Fibroblast of pulmonary artery (primary cell): ENCODE results near the gene STX1B.

Experiments used
- DNase-seq: peaks from one replicate; pipeline ENCODE4 v3.0.0-alpha.2; 2010; ENCODE audit warnings: low read depth
- H3K4me3 ChIP-seq: replicated peaks from 2 replicates; pipeline ENCODE4 v1.5.1; 2011; ENCODE audit warnings: low read depth, mild to moderate bottlenecking, control low read depth, low read length, moderate library complexity
- TF ChIP-seq, protein P1 (sequence below): IDR thresholded peaks from 2 replicates; pipeline ENCODE4 v1.5.1; 2011; ENCODE audit warnings: mild to moderate bottlenecking, control low read depth, low read length, inconsistent platforms; ENCODE audit errors: missing control alignments

The STX1B gene

DNA sequence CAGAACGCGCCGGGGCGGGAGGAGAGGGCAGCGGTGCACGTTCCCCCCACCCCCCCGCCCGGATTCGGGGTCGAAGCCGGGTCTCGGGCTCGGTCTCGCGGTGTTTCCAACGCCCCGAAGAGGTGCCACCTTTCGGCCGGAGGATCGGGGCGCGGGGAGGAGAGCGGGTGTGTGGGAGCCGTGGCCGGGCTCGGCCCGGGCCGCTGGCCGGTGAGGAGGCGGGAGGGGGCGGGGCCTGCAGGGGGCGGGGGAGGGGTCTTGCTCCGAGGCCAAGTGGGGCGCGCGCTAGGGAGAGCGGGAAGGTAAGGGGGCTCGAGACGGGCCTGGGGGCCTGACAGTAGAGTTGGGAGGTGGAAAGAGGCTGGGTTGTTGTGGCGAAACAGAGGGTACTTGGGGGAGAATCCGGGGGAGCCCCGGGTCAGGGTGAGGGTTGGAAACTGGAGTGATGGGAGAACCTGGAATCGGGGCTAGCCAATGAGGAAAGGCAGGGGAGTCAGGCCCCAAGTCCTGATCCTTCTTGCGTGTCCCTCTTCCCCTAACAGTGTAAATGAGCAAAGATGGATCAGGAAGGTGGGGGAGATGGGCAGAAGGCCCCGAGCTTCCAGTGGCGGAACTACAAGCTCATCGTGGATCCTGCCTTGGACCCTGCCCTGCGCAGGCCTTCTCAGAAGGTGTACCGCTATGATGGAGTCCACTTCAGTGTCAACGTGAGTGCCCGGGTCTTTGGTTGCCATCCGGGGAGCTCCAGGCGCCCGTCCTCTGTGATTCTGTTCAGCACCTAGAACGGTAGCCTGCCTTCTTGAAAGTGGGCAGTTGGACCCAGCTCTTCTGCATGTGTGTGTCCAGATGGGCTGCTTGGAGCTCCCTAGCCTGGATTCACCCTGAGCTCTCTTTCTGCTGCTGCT is 52.0 kb downstream of the STX1B start:
- DNase-seq: peak; percentile 51
- peak overlapping the region; percentile 87 for H3K4me3 ChIP-seq

DNA sequence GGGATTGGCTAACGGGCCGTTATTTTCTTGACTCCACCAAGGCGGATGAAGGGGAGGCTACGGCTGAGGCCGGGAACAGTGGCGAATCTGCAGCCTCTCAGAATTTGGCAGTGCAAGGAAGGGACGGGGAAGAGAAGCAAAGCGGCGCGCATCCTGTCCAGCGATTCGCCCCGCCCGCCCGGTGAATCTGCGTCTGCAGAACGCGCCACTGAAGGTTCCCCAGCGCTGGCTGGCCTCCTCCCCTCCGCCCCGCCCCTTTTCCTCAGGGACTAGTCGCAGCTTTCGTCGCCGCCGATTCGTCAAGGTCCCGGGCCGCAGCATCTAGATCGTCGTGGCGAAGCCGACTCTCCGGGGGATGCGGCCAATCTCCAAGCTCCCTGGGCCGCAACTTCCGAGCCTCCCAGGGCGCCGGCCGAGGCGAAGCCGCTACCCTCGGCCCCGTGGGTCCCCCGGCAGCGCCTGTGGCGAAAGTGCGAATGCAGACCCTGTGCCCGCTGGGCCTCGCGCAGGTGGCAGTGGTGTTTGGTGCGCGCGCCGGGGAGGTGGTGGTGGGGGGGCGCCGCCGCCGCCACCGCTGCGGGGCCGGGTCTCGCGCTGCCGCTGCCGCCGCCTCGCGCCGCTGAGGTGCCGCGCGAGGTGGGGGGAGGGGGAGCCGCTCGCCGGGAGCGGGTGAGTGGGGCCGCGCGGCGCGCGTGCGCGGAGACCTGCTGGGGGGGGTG is 52.8 kb downstream of the STX1B start, which contains the start of gene SETD1A:
SETD1A (plus strand) TSS at position 299 of the 719 bp plus-strand sequence. CDS start 978 bp downstream, outside the sequence.
- TF ChIP-seq, protein P1, sequence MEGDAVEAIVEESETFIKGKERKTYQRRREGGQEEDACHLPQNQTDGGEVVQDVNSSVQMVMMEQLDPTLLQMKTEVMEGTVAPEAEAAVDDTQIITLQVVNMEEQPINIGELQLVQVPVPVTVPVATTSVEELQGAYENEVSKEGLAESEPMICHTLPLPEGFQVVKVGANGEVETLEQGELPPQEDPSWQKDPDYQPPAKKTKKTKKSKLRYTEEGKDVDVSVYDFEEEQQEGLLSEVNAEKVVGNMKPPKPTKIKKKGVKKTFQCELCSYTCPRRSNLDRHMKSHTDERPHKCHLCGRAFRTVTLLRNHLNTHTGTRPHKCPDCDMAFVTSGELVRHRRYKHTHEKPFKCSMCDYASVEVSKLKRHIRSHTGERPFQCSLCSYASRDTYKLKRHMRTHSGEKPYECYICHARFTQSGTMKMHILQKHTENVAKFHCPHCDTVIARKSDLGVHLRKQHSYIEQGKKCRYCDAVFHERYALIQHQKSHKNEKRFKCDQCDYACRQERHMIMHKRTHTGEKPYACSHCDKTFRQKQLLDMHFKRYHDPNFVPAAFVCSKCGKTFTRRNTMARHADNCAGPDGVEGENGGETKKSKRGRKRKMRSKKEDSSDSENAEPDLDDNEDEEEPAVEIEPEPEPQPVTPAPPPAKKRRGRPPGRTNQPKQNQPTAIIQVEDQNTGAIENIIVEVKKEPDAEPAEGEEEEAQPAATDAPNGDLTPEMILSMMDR: no peak
- peak; percentile 98 for DNase-seq
- H3K4me3 ChIP-seq: peak within 1 kb of the TSS; percentile 87

More for the DNA sequence above, 52.0 kb downstream of the STX1B start:
- TF ChIP-seq, protein P1: no peak

DNA sequence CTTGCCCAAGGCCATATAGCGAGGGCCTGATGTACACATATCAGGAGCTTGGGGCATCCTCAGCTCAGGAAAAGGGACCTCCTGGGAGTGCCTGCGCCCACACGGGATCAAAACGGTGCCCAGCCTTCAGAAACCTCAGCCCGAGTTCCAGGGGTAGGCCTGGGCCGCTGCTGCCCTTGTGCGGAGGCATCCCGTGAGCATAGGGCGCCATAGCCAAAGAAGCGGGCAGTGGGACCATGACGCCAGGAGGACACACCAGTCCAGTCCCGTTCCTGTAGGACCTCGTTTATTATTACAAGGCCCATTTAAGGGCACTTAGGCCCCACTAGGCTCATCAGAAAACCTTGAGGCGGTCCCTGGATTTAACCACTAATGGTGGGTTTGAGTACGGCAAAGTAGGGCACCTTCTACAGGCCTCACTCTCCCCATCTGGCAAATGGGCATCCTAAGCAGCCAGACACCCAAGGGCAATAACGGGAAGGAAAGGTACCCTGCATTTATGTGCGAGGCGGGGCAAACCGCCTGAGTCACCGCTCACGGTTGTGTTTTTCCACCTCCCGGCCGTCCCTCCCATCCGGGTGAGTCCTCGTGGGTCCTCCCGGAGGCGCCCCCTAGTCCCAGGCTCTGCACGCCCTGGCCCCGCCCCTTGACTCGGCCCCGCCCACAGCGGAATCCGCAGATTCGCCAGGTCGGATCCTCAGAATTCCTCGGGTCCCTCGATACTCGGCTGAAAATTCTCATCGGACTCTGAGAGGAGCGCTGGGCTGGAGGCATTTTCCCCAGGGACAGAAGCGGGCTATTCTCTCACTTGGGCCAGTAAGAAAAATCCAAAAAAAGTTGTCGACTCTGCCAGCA is 53.6 kb downstream of the STX1B start:
- TF ChIP-seq, protein P1: peak; percentile 23
- DNase-seq: peak; percentile 89
- H3K4me3 ChIP-seq: peak overlapping the region; percentile 87

DNA sequence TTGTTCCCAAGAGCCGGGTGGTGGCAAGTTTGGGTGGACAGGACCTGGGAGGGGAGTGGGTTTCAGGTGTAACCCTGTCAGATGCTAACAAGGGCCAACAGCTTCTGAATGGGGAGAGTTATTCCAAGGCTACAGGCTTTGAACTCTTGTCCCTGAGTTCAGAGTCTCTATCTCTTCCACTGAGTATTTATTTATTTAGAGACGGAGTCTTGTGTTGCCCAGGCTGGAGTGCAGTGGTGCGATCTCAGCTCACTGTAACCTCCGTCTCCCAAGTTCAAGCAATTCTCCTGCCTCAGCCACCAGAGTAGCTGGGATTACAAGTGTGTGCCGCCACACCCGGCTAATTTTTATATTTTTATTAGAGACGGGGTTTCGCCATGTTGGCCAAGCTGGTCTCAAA is 55.4 kb downstream of the STX1B start:
- TF ChIP-seq, protein P1: no peak
- no peak overlapping the region for H3K4me3 ChIP-seq
- DNase-seq: no peak

DNA sequence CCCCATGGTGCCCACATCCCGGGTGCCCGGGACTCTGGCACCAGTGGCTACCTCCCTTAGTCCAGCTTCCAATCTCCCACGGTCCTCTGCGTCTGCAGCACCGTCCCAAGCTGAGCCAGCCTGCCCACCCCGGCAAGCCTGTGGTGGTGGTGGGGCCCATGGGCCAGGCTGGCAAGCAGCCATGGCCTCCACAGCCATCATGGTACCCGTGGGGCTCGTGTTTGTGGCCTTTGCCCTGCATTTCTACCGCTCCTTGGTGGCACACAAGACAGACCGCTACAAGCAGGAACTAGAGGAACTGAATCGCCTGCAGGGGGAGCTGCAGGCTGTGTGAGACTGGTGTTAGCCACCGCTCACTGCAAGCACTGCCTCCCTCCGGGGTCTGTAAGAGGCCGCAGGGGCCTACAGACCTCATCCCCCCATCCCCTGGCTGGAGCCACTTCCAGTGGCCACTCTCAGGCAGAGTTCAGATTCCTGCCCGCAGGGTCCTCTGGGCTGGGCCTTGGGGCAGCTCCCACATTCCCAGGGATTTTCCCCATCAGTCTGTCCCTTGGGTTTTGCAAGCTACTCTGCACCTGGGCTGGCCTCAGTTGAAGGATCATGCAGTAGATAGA is 56.8 kb downstream of the STX1B start:
- peak; percentile 79 for DNase-seq
- H3K4me3 ChIP-seq: no peak overlapping the region
- TF ChIP-seq, protein P1: peak; percentile 77

DNA sequence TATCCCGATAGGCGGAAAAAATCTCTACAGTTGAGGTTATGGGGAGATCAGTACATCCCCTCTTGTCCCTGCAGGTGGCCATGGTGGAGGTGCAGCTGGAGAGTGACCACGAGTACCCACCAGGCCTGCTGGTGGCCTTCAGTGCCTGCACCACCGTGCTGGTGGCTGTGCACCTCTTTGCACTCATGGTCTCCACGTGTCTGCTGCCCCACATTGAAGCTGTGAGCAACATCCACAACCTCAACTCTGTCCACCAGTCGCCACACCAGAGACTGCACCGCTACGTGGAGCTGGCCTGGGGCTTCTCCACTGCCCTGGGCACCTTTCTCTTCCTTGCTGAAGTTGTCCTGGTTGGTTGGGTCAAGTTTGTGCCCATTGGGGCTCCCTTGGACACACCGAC is 57.3 kb downstream of the STX1B start:
- TF ChIP-seq, protein P1: no peak
- DNase-seq: no peak

More for the DNA sequence above, 57.3 kb downstream of the STX1B start:
- no peak overlapping the region for H3K4me3 ChIP-seq
